Fibroblast of mammary gland (primary cell): ENCODE data around the gene ZNF860.
"Not testable (repeated sequence)": the region's sequence is repeated elsewhere in the genome, so short reads cannot be mapped to it uniquely, and the experiment has no call there.

ENCODE experiments used
- DNase-seq: peaks from one replicate; pipeline ENCODE4 v3.0.0-alpha.2; 2010; ENCODE audit warnings: low read depth
- H3K4me3 ChIP-seq: 2 replicates; pipeline ENCODE4 v1.5.1; 2011; ENCODE audit warnings: low read depth, mild to moderate bottlenecking, low read length, moderate library complexity; ENCODE audit not compliant: control insufficient read depth
- CTCF ChIP-seq: conservative IDR thresholded peaks from 2 replicates; pipeline ENCODE4 v1.5.1; 2011; ENCODE audit warnings: low read depth, low read length, inconsistent platforms; ENCODE audit not compliant: control insufficient read depth, insufficient read depth

The ZNF860 gene

DNA sequence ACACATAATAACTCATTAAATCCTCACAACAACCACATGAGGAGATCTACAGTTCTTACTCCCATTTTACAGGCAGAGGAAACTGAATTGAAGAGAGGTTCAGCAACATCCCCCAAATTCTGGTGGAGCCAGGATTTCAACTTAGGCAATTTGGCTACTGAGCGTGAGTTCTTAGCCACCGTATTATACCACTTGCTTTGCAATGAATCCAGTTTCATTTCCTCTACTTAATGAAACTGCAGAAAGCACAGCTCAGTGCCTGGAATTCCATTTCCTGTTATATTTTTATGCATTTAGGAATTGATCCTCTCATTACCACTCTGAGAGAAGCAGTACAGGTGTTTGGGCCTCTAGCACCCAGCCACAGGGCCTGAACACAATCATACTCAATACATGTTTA is 4.3 kb downstream of the ZNF860 start:
- no peak for TF ChIP-seq CTCF
- no peak for DNase-seq
- H3K4me3 ChIP-seq, result no peak overlapping the region

GRCh38 chr3:31988271-31988670 is 6.7 kb downstream of the ZNF860 start:
- DNase-seq, result peak; percentile 45
- no peak overlapping the region for H3K4me3 ChIP-seq
- no peak for TF ChIP-seq CTCF

DNA sequence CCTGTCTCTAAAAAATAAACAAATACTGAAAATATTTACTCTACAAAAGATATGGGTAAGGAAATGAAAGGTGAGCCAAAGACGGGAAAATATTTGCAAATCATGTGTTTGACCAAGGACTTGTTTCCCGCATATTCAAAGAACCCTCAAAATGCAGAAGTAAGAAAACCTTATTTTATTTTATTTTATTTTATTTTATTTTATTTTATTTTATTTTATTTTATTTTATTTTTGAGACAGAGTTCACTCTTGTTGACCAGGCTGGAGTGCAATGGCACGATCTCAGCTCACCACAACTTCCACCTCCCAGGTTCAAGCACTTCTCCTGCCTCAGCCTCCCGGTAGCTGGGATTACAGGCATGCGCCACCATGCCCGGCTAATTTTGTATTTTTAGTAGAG is 11.4 kb downstream of the ZNF860 start:
- not testable (repeated sequence) for DNase-seq, H3K4me3 ChIP-seq

DNA sequence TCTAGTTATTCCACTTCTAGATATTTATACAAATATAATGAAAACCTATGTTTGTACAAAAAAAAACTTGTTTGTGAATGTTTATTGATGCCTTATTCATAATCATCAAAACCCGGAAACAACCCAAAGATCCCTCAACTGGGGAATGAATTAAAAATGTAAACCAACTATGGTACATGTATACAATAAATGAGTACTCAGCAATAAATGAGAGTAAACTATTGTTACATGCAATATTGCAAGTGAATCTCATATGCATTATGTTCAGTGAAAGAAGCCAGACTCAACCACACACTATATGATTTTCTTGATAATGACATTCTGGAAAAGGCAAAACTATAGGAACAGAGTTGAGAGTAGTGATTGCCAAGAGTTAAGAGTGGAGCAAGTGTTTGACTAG is 12.3 kb downstream of the ZNF860 start:
- TF ChIP-seq CTCF, result no peak
- DNase-seq, result no peak

DNA sequence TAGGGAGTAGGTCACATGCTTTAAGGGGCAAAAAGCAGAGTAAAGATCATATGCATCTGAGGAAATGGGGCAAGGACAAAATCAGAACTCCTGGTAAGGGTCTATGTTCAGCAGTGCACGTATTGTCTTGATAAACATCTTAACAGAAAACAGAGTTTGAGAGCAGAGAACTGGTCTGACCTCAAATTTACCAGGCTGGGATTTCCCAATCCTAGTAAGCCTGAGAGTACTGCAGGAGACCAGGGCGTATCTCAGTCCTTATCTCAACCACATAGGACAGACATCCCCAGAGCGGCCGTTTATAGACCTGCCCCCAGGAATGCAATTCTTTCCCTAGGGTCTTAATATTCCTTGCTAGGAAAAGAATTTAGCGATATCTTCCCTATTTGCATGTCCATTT is 13.5 kb downstream of the ZNF860 start:
- DNase-seq, H3K4me3 ChIP-seq: not testable (repeated sequence)

More for the DNA sequence above, 12.3 kb downstream of the ZNF860 start:
- H3K4me3 ChIP-seq, result no peak overlapping the region

GRCh38 chr3:31996195-31996594 is 14.6 kb downstream of the ZNF860 start:
- H3K4me3 ChIP-seq, result no peak overlapping the region
- TF ChIP-seq CTCF, result no peak
- DNase-seq, result no peak

GRCh38 chr3:31997500-31997899 is 15.9 kb downstream of the ZNF860 start:
- DNase-seq, result no peak
- no peak overlapping the region for H3K4me3 ChIP-seq
- no peak for TF ChIP-seq CTCF

DNA sequence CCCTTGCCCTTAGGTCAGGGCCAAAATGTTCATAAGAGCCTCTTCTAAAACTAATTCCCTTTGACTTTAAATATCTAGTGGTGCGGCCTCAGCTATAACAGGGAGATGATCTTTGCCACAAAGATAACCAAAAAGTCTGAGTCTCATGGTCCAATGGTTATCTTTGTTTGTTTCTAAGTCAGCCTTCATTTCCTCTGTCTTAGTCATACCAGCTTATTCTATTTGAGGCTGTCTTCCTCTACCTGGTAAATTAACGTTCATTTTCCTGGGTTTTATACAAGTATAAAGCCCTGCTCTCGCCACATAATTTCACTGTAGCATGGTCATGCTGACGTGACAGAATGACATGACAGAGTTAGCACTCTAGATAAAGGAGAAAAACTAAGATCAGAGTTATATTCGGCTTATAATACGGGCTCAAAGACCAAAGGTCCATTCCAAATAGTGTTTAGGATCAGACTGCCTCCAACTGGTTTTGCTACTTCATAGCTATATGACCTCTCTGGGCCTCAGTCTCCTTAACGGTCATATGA is 18.4 kb downstream of the ZNF860 start:
- no peak for TF ChIP-seq CTCF
- no peak for DNase-seq
- no peak overlapping the region for H3K4me3 ChIP-seq
